ENCODE results near the gene EIF4B. TPM values are rescaled to one million over a fixed set of nuclear protein-coding genes. Genes with fewer than 3 reads are reported as not detected.
"Not testable (repeated sequence)": the region's sequence is repeated elsewhere in the genome, so short reads cannot be mapped to it uniquely, and the experiment has no call there.

EIF4B gene
- total RNA-seq, 1 experiment from 2014 or later = 834 TPM

DNA sequence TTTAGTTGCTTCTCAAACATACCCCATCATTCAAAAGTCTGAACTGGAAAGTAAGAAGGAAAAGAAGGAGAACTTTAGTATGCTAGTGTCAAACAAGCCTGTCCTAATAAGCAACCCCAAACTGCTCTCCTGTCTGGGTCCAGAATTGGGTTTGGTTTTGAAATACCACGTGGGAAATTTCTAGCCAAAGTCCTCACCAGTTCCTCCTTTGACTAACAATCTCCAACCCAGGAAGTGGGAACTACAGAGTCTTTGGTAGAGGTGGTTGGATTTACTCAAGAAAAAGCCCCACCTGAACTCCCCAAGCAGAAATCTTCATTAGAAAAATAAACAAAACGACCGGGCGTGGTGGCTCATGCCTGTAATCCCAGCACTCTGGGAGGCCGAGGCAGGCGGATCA, 17.4 kb upstream of the EIF4B start:
- in situ Hi-C loops (cut with HindIII; ENCODE audit: low pct_unique_long_range_greater_than_20kb, low sequenced_read_pairs) = loop anchor here (25.0 kb wide), 1 partner anchor 102 kb away; no protein-coding TSS in a partner anchor
- no peak for DNase-seq (ENCODE audit: low read depth)

DNA sequence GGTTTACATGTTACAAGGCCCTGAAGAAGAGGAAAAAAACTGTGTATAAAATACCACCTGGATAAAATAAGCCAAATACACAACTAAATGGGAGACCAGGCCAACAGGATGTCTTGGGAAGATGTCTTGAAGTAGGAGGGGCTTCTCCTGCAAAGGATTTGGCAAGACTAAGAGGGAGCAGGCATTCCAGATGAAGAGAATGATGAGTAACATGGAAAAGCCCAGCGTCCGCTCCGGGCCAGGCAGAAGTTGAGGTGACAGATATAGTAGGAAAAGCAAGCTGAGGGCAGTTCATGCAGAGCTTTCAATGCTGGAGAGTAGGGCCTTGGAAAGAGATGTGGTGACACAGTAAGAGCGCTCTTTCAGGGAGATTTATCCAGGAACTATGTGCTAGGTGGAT, 16.1 kb upstream of the EIF4B start:
- DNase-seq (ENCODE audit: low read depth) = no peak

DNA sequence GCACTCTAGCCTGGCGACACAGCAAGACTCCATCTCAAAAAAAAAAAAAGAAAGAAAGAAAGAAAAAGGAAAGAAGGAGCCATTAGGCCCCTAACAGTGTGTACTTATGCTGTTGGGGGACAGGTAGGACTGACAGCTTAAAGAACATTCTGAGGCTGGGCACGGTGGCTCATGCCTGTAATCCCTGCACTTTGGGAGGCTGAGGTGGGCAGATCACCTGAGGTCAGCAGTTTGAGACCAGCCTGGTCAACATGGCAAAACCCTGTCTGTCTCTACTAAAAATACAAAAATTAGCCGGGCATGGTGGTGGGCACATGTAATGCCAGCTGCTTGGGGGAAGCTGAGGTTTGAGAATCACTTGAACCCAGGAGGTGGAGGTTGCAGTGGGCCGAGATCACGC, 14.0 kb upstream of the EIF4B start:
- not testable (repeated sequence) for DNase-seq (ENCODE audit: low read depth)
- in situ Hi-C loops (cut with HindIII; ENCODE audit: low pct_unique_long_range_greater_than_20kb, low sequenced_read_pairs) = loop anchor here (25.0 kb wide), 1 partner anchor 105 kb away; no protein-coding TSS in a partner anchor

More for the DNA sequence above, 16.1 kb upstream of the EIF4B start:
- in situ Hi-C loops (cut with HindIII; ENCODE audit: low pct_unique_long_range_greater_than_20kb, low sequenced_read_pairs) = loop anchor here (25.0 kb wide), 1 partner anchor 103 kb away; no protein-coding TSS in a partner anchor

DNA sequence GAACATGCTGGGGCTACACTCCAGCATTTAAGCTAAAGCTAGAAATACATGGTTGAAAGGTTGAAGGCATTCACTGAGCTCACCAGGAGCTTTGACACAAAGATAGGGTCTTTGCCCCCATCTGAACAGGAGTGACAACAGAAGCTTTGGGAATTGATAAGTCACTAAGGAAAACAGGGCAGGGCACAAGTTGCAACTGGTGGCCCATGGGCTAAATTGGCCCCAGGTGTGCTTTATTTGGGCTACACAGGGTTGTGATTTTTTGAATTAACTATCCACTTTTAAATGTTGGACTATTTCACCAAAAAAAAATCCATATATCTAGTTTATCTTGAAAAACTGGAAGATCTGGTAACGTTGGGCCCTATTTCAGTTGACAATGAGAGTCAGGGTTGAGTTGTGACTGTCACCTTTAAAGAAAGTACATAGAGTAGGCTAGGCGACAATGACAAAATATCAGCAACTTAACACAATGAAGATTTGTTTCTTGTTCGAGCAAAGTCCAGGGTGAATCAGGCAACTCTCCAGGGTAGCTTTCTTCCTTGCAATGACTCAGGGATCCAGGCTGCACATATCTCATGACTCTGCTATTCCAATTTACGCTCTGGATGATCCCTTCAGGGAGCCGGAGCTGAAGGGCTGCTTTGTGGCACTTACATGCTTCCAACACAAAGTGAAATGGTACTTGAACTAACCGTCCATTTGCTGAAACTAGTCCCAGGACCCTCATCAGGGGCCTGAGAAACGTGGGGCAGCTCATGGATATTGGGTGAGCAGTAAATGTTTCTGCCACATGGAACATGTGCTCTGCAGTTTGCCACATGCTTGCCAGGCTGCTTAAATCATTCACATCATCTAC, 13.3 kb upstream of the EIF4B start:
- DNase-seq (ENCODE audit: low read depth) = peak; percentile 90
- in situ Hi-C loops (cut with HindIII; ENCODE audit: low pct_unique_long_range_greater_than_20kb, low sequenced_read_pairs) = loop anchor here (25.0 kb wide), 1 partner anchor 106 kb away; no protein-coding TSS in a partner anchor

- no peak for DNase-seq (ENCODE audit: low read depth)
- in situ Hi-C loops (cut with HindIII; ENCODE audit: low pct_unique_long_range_greater_than_20kb, low sequenced_read_pairs) = loop anchor here (25.0 kb wide), 1 partner anchor 106 kb away; no protein-coding TSS in a partner anchor
Observed at GRCh38 chr12:52993558-52993869, 12.7 kb upstream of the EIF4B start.

DNA sequence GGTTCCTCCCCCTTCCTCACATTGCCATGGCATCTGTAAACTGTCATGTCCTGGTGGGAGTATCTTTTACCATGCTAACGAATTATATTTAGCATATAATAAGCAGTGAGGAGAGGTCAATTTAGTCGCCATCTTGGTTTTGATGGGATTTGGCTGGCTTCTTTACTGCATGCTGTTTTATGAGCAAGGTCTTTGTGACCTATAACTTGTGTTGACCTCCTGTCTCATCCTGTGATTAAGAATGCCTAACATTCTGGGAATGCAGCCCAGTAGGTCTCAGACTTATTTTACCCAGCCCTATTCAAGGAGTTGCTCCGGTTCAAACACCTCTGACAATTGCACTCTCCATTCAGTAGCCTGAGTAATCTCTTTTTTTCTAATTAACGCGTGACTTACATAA, 2.1 kb upstream of the EIF4B start:
- no peak for DNase-seq (ENCODE audit: low read depth)
- in situ Hi-C loops (cut with HindIII; ENCODE audit: low pct_unique_long_range_greater_than_20kb, low sequenced_read_pairs) = no loop called here

GRCh38 chr12:53004582-53004981, 1.7 kb upstream of the EIF4B start:
- peak; percentile 37 for DNase-seq (ENCODE audit: low read depth)
- in situ Hi-C loops (cut with HindIII; ENCODE audit: low pct_unique_long_range_greater_than_20kb, low sequenced_read_pairs) = no loop called here

DNA sequence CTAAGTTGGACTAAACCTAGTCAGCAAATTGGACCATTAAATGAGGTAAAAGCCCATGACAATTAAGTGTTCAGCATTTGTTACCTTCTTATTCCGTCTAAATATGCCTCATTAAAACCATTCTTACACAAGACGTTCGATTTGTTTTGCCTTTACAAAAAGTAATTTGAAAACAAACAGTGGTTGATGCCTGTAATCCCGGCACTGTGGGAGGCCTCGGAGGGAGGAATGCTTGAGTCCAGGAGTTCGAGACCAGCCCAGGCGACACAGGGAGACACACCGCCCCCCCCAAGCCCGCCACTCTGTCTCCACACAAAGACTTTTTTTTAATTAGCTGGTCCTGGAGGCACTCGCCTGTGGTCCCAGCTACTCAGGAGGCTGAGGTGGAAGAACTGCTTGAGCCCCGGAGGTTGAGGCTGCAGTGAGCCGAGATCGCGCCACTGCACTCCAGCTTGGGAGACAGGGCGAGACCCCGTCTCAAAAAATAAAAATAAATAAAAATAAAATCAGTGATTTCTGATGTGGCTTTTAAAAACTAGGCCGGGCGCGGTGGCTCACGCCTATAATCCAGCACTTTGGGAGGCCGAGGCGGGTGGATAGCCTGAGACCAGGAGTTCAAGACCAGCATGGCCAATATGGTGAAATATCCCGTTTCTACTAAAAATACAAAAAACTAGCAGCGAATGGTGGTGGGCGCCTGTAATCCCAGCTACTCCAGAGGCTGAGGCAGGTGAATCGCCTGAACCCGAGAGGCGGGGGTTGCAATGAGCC, 856 bp upstream of the EIF4B start:
- in situ Hi-C loops (cut with HindIII; ENCODE audit: low pct_unique_long_range_greater_than_20kb, low sequenced_read_pairs) = no loop called here
- peak; percentile 16 for DNase-seq (ENCODE audit: low read depth)

- in situ Hi-C loops (cut with HindIII; ENCODE audit: low pct_unique_long_range_greater_than_20kb, low sequenced_read_pairs) = no loop called here
- DNase-seq (ENCODE audit: low read depth) = peak; percentile 80
Observed at GRCh38 chr12:53006810-53007309, 604 bp downstream of the EIF4B start.

GRCh38 chr12:53007343-53007742, 1.1 kb downstream of the EIF4B start:
- in situ Hi-C loops (cut with HindIII; ENCODE audit: low pct_unique_long_range_greater_than_20kb, low sequenced_read_pairs) = no loop called here
- DNase-seq (ENCODE audit: low read depth) = no peak

DNA sequence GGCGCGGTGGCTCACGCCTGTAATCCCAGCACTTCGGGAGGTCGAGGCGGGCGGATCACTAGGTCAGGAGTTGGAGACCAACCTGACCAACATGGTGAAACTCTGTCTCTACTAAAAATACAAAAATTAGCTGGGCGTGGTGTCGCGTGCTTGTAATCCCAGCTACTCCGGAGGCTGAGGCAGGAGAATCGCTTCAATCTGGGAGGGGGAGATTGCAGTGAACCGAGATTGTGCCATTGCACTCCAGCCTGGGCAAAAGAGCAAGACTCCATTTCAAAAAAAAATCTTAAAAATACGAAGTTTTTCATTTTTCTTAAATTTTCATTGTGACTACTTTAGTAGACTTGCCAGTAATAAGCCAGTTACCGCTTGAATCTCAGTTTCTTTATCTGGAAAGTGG, 2.5 kb downstream of the EIF4B start:
- DNase-seq (ENCODE audit: low read depth); in situ Hi-C loops (cut with HindIII; ENCODE audit: low pct_unique_long_range_greater_than_20kb, low sequenced_read_pairs): not testable (repeated sequence)

GRCh38 chr12:53010955-53011354, 4.7 kb downstream of the EIF4B start:
- in situ Hi-C loops (cut with HindIII; ENCODE audit: low pct_unique_long_range_greater_than_20kb, low sequenced_read_pairs) = no loop called here
- DNase-seq (ENCODE audit: low read depth) = no peak

GRCh38 chr12:53011889-53012288, 5.6 kb downstream of the EIF4B start:
- in situ Hi-C loops (cut with HindIII; ENCODE audit: low pct_unique_long_range_greater_than_20kb, low sequenced_read_pairs) = no loop called here
- peak; percentile 33 for DNase-seq (ENCODE audit: low read depth)

- in situ Hi-C loops (cut with HindIII; ENCODE audit: low pct_unique_long_range_greater_than_20kb, low sequenced_read_pairs) = no loop called here
- no peak for DNase-seq (ENCODE audit: low read depth)
Observed at GRCh38 chr12:53012928-53013327, 6.7 kb downstream of the EIF4B start.

- in situ Hi-C loops (cut with HindIII; ENCODE audit: low pct_unique_long_range_greater_than_20kb, low sequenced_read_pairs) = no loop called here
- no peak for DNase-seq (ENCODE audit: low read depth)
Observed at GRCh38 chr12:53014709-53015108, 8.5 kb downstream of the EIF4B start.

GRCh38 chr12:53025250-53025649, 19.0 kb downstream of the EIF4B start:
- in situ Hi-C loops (cut with HindIII; ENCODE audit: low pct_unique_long_range_greater_than_20kb, low sequenced_read_pairs) = no loop called here
- DNase-seq (ENCODE audit: low read depth) = no peak

GRCh38 chr12:53027014-53027413, 20.8 kb downstream of the EIF4B start:
- in situ Hi-C loops (cut with HindIII; ENCODE audit: low pct_unique_long_range_greater_than_20kb, low sequenced_read_pairs); DNase-seq (ENCODE audit: low read depth): not testable (repeated sequence)

DNA sequence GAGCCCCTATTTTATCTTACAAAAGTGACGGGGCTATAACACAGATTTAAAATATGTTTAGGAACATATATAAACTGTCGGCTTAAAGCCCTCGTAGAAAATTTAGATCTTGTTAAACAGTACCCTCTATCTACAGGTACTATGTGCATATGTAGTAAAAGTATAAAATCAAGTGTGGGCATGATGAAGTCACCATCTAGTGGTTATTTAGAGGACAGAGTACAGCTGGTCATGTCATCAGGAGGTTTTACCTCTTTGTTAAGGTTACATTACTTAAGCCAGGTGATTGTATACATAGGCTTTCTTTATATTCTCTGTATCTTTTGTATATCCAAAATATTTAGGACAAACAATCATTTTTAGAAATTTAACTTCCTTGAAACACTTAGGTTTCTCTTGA, 25.4 kb downstream of the EIF4B start:
- no peak for DNase-seq (ENCODE audit: low read depth)
- in situ Hi-C loops (cut with HindIII; ENCODE audit: low pct_unique_long_range_greater_than_20kb, low sequenced_read_pairs) = no loop called here

- in situ Hi-C loops (cut with HindIII; ENCODE audit: low pct_unique_long_range_greater_than_20kb, low sequenced_read_pairs); DNase-seq (ENCODE audit: low read depth): not testable (repeated sequence)
Observed at GRCh38 chr12:53033832-53034231, 27.6 kb downstream of the EIF4B start.
